Hematopoietic multipotent progenitor cell treated with erythropoietin and hydrocortisone succinate and interleukin-3 and kit ligand, for 4 days (in vitro differentiated cells): ENCODE measurements around the gene CXCR2.
"Not testable (repeated sequence)": the region's sequence is repeated elsewhere in the genome, so short reads cannot be mapped to it uniquely, and the experiment has no call there.

Source experiments
- DNase-seq: peaks from one replicate; pipeline ENCODE4 v3.0.0-alpha.2; 2015

Gene CXCR2

GRCh38 chr2:218125626-218126080 lies at the start of gene CXCR2:
TSS of gene CXCR2 (plus strand) at chr2:218126028. CDS start at chr2:218134802, 8,774 bp downstream.
- DNase-seq: peak; percentile 79

- DNase-seq: no peak
Measured at GRCh38 chr2:218077464-218078216, 48.2 kb upstream of the CXCR2 start.

GRCh38 chr2:218079943-218080913 lies 45.6 kb upstream of the CXCR2 start:
- no peak for DNase-seq

GRCh38 chr2:218081063-218081462 lies 44.8 kb upstream of the CXCR2 start:
- DNase-seq: no peak

GRCh38 chr2:218081695-218082094 lies 44.1 kb upstream of the CXCR2 start:
- no peak for DNase-seq

GRCh38 chr2:218082586-218083351 lies 43.1 kb upstream of the CXCR2 start:
- DNase-seq: no peak

- no peak for DNase-seq
Measured at GRCh38 chr2:218083352-218083676, 42.5 kb upstream of the CXCR2 start.

- DNase-seq: no peak
Measured at GRCh38 chr2:218086478-218086877, 39.4 kb upstream of the CXCR2 start.

GRCh38 chr2:218089259-218089658 lies 36.6 kb upstream of the CXCR2 start:
- no peak for DNase-seq

GRCh38 chr2:218091746-218092145 lies 34.1 kb upstream of the CXCR2 start:
- DNase-seq: peak; percentile 91

- peak; percentile 35 for DNase-seq
Measured at GRCh38 chr2:218093879-218094278, 31.9 kb upstream of the CXCR2 start.

- peak; percentile 90 for DNase-seq
Measured at GRCh38 chr2:218095853-218096252, 30.0 kb upstream of the CXCR2 start.

- DNase-seq: peak; percentile 37
Measured at GRCh38 chr2:218097975-218098374, 27.9 kb upstream of the CXCR2 start.

- DNase-seq: not testable (repeated sequence)
Measured at GRCh38 chr2:218108834-218109233, 17.0 kb upstream of the CXCR2 start.

- DNase-seq: not testable (repeated sequence)
Measured at GRCh38 chr2:218121789-218122188, 4.0 kb upstream of the CXCR2 start.

GRCh38 chr2:218122286-218122685 lies 3.5 kb upstream of the CXCR2 start:
- DNase-seq: not testable (repeated sequence)

GRCh38 chr2:218123986-218124385 lies 1.8 kb upstream of the CXCR2 start:
- no peak for DNase-seq

- peak; percentile 34 for DNase-seq
Measured at GRCh38 chr2:218125095-218125494, 733 bp upstream of the CXCR2 start.

- DNase-seq: no peak
Measured at GRCh38 chr2:218127929-218128455, 2.2 kb downstream of the CXCR2 start.

GRCh38 chr2:218128781-218129457 lies 3.1 kb downstream of the CXCR2 start:
- peak; percentile 49 for DNase-seq

GRCh38 chr2:218129458-218130135 lies 3.8 kb downstream of the CXCR2 start:
- no peak for DNase-seq

GRCh38 chr2:218130377-218130776 lies 4.5 kb downstream of the CXCR2 start:
- no peak for DNase-seq
